Esophagus muscularis mucosa (tissue), 4 donors: ENCODE results near the gene TDRD6. TPM values are rescaled to one million over a fixed set of nuclear protein-coding genes. Genes with fewer than 3 reads are reported as not detected.

Experiments
- DNase-seq: peaks from one replicate; pipeline ENCODE4 v3.0.0-alpha.2; 2017; ENCODE audit errors: extremely low spot score
- H3K27ac ChIP-seq, 4 donors: fragments of 200-600 bp; sonication (generic); replicated peaks in 1 of 4; 1 replicate in 3 of 4; 2 replicates in 1 of 4; pipeline ENCODE4 v1.5.1; 2016 to 2019; ENCODE audit warnings: mild to moderate bottlenecking in 1 of 4
- H3K27me3 ChIP-seq, 4 donors: fragments of 200-600 bp; sonication (generic); one replicate each; pipeline versions ENCODE4 v1.5.1 to v1.6.0; 2016 to 2019
- H3K36me3 ChIP-seq, 4 donors: fragments of 200-600 bp; sonication (generic); one replicate each; pipeline ENCODE4 v1.5.1; 2016 to 2019
- H3K4me1 ChIP-seq, 4 donors: fragments of 200-600 bp; sonication (generic); one replicate each; pipeline ENCODE4 v1.5.1; 2016 to 2019
- H3K4me3 ChIP-seq, 4 donors: fragments of 200-600 bp; sonication (generic); 1 replicate in 2 of 4; 2 replicates in 2 of 4; pipeline ENCODE4 v1.5.1; 2016 to 2019; ENCODE audit warnings: mild to moderate bottlenecking in 4 of 4, moderate library complexity in 1 of 4
- H3K9me3 ChIP-seq, 4 donors: fragments of 200-600 bp; sonication (generic); 1 replicate in 3 of 4; 2 replicates in 1 of 4; pipeline ENCODE4 v1.5.1; 2016 to 2019
- EP300 ChIP-seq: sonication (generic); formaldehyde crosslinking; IDR thresholded peaks from one replicate; pipeline ENCODE4 v1.6.1; 2017; ENCODE audit warnings: antibody characterized with exemption
- POLR2A ChIP-seq: fragments of 450-650 bp; IDR thresholded peaks from one replicate; pipeline ENCODE4 v1.6.1; 2017; ENCODE audit warnings: antibody characterized with exemption, moderate library complexity, mild to moderate bottlenecking, low read depth
- POLR2AphosphoS5 ChIP-seq, 2 donors: sonication (generic); formaldehyde crosslinking; IDR thresholded peaks; one replicate each; pipeline ENCODE4 v1.6.1; 2017; ENCODE audit warnings: antibody characterized with exemption in 2 of 2
- WGBS: methylation state at CpG from one replicate; pipeline ENCODE4 v1.1.5; 2018; 5-methylcytosine and 5-hydroxymethylcytosine counted together
- intact Hi-C: fragments of 100-400 bp; cut with DNase I; formaldehyde crosslinking; loops from one replicate; pipeline ENCODE4 v1.15.1; 2023
- total RNA-seq, 4 donors: library from RNA; depleted of rRNA; stranded (reverse); fragments of >200 nt; gene quantifications; one replicate each; pipeline versions ENCODE4 v1.1.0 to v1.2.1, GENCODE V29; 2016
- TF ChIP-seq, protein P1 (sequence below), 3 experiments: fragments of 200-600 bp in 2 of 3; fragments of 450-650 bp in 1 of 3; sonication (generic) in 2 of 3; IDR thresholded peaks; one replicate each; pipeline ENCODE4 v1.5.1; 2017 to 2019; ENCODE audit warnings: antibody characterized with exemption in 3 of 3, mild to moderate bottlenecking in 2 of 3, moderate library complexity in 1 of 3

The TDRD6 gene
- total RNA-seq, 4 donors from 2014 or later, result 0.13 to 2.1 (median 0.74) TPM

DNA sequence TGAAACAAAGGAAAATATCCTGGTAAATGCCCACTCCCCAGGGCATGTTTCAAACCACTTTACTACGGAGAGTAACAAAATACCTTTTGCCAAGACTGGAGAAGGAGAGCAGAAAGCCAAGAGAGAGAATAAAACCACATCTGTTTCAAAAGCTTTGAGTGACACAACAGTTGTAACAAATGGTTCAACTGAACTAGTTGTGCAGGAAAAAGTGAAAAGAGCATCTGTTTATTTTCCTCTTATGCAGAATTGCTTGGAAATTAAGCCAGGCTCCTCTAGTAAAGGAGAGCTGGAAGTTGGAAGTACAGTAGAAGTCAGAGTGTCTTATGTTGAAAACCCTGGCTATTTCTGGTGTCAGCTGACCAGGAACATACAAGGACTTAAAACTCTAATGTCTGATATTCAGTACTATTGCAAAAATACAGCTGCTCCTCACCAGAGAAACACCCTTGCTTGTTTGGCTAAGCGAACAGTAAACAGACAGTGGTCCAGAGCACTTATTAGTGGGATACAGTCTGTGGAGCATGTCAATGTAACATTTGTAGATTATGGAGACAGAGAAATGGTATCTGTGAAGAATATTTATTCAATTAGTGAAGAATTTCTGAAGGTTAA is 2.6 kb downstream of the TDRD6 start:
- no peak overlapping the region for H3K27ac ChIP-seq
- TF ChIP-seq, protein P1, sequence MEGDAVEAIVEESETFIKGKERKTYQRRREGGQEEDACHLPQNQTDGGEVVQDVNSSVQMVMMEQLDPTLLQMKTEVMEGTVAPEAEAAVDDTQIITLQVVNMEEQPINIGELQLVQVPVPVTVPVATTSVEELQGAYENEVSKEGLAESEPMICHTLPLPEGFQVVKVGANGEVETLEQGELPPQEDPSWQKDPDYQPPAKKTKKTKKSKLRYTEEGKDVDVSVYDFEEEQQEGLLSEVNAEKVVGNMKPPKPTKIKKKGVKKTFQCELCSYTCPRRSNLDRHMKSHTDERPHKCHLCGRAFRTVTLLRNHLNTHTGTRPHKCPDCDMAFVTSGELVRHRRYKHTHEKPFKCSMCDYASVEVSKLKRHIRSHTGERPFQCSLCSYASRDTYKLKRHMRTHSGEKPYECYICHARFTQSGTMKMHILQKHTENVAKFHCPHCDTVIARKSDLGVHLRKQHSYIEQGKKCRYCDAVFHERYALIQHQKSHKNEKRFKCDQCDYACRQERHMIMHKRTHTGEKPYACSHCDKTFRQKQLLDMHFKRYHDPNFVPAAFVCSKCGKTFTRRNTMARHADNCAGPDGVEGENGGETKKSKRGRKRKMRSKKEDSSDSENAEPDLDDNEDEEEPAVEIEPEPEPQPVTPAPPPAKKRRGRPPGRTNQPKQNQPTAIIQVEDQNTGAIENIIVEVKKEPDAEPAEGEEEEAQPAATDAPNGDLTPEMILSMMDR (IDR thresholded peaks at IDR 0.05), result no peak
- no peak for TF ChIP-seq POLR2AphosphoS5 (IDR thresholded peaks at IDR 0.05)
- no peak for TF ChIP-seq POLR2A
- no peak for TF ChIP-seq EP300
- no peaks in the 10 kb centered on the region for H3K9me3 ChIP-seq
- H3K4me1 ChIP-seq, result no peaks in the 10 kb centered on the region
- DNase-seq, result no peak
- intact Hi-C loops, result no loop called here
- no peaks in the 10 kb centered on the region for H3K27me3 ChIP-seq
- 74% methylated on average over 2 of the region's 2 CpGs for WGBS
- H3K36me3 ChIP-seq, result no peaks in the 10 kb centered on the region
- no peak overlapping the region for H3K4me3 ChIP-seq

DNA sequence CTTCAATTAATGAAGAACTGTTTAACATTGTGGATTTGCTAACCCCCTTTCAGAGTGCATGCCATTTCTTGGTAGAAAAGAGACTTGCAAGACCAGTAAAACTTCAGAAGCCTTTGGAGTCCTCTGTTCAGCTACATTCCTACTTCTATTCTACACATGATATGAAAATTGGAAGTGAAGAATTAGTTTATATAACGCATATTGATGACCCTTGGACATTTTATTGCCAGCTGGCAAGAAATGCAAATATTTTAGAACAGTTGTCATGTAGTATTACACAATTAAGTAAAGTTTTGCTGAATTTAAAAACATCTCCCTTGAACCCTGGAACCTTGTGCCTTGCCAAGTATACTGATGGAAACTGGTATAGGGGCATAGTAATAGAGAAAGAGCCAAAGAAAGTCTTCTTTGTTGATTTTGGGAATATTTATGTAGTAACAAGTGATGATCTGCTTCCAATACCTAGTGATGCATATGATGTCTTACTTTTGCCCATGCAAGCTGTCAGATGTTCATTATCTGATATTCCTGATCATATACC is 3.3 kb downstream of the TDRD6 start:
- Histone ChIP-seq H3K27ac (no peak overlapping the region), H3K4me1 (no peaks in the 10 kb centered on the region), H3K36me3 (no peaks in the 10 kb centered on the region), H3K4me3 (no peak overlapping the region), H3K27me3 (no peaks in the 10 kb centered on the region), H3K9me3 (no peaks in the 10 kb centered on the region)
- no peak for DNase-seq
- intact Hi-C loops, result no loop called here
- 81% methylated on average over 1 of the region's 1 CpG for WGBS
- TF ChIP-seq POLR2AphosphoS5 (IDR thresholded peaks at IDR 0.05) (no peak), POLR2A (no peak), EP300 (no peak)
- TF ChIP-seq, protein P1 (IDR thresholded peaks at IDR 0.05), result no peak

DNA sequence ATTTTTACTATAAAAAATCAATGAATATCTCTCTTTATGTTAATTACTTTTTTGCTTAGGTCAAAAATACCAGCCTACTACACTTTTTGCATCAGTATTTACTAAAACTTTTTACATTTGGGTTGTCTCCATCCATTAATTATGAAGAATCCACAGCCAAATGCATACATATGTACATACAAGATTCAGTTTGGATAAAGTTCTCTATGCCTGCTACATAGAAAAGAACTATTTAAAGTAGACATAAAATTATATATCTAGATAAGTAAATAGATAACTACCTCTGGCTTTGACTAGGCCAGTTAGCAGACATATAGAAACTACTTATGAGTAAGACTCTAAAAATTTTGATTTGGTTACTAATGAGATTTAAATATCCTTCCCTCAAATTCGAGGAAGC is 12.3 kb downstream of the TDRD6 start:
- no peak overlapping the region for H3K27ac ChIP-seq
- intact Hi-C loops, result no loop called here

DNA sequence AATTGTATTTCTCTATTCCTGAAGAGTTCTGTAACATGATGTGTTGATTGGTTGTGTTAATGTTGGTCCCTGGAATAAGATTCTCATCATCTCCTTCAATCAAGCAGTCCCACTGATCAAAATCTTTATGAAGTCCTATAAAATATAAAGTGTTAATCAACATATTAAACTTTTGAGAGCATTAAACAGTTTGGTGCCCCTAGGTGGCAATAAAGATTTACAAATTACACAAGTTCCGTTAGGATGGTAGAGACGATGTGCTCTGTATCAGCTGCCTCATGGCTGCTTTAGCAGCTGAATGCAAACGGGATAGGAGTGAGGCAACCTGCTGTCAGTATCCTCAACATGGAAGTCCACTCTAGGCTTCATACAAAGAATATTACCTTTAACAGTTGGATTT is 16.9 kb downstream of the TDRD6 start:
- DNase-seq, result no peak
- no peak overlapping the region for H3K4me3 ChIP-seq
- H3K4me1 ChIP-seq, result no peaks in the 10 kb centered on the region
- intact Hi-C loops, result no loop called here
- no peak overlapping the region for H3K27ac ChIP-seq
- TF ChIP-seq POLR2A, result no peak
- TF ChIP-seq POLR2AphosphoS5 (IDR thresholded peaks at IDR 0.05), result no peak
- TF ChIP-seq, protein P1 (IDR thresholded peaks at IDR 0.05), result no peak
- TF ChIP-seq EP300, result no peak
- H3K36me3 ChIP-seq, result no peaks in the 10 kb centered on the region
- no peaks in the 10 kb centered on the region for H3K9me3 ChIP-seq
- 5% methylated on average over 3 of the region's 3 CpGs for WGBS
- H3K27me3 ChIP-seq, result no peaks in the 10 kb centered on the region

More for the DNA sequence above, 12.3 kb downstream of the TDRD6 start:
- no peak for DNase-seq
- H3K4me3 ChIP-seq, result no peak overlapping the region
- WGBS, result 68% methylated on average over 1 of the region's 1 CpG
- H3K27me3 ChIP-seq, result no peaks in the 10 kb centered on the region
- H3K36me3 ChIP-seq, result no peaks in the 10 kb centered on the region
- TF ChIP-seq POLR2AphosphoS5 (IDR thresholded peaks at IDR 0.05) (no peak), EP300 (no peak), POLR2A (no peak)
- TF ChIP-seq, protein P1 (IDR thresholded peaks at IDR 0.05), result no peak
- H3K4me1 ChIP-seq, result no peaks in the 10 kb centered on the region
- no peaks in the 10 kb centered on the region for H3K9me3 ChIP-seq

DNA sequence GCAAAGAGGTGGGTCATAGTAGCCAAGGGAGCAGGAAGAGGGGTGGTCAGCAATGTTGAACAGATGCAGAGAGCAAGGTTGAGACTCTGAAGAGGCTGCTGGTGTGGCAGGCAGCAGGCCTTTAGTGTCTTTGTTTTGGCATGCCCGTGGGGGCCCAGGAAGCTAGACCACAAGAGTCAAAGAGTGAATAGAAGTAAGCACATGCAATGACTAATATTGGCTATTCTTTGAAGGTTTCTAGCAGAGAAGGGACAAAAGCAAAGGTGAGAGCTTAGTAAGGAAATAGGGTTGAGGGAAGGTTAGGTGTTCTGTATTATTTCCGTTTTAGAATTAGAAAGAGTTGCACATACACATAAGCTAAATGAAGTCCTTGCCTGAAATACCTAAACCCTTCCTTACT is 18.8 kb downstream of the TDRD6 start:
- TF ChIP-seq POLR2AphosphoS5 (IDR thresholded peaks at IDR 0.05) (no peak), EP300 (no peak), POLR2A (no peak)
- TF ChIP-seq, protein P1 (IDR thresholded peaks at IDR 0.05), result no peak
- intact Hi-C loops, result no loop called here
- WGBS, result 76% methylated on average over 2 of the region's 2 CpGs
- Histone ChIP-seq H3K36me3 (no peaks in the 10 kb centered on the region), H3K4me3 (no peak overlapping the region), H3K9me3 (no peaks in the 10 kb centered on the region), H3K27ac (no peak overlapping the region), H3K4me1 (no peaks in the 10 kb centered on the region), H3K27me3 (no peaks in the 10 kb centered on the region)
- no peak for DNase-seq
